Measurements from ENCODE around the gene EXOC2. TPM values are rescaled to one million over a fixed set of nuclear protein-coding genes. Genes with fewer than 3 reads are reported as not detected.

EXOC2 gene
- polyA plus RNA-seq, 4 donors: 4.5 to 14.1 (median 8.8) TPM

DNA sequence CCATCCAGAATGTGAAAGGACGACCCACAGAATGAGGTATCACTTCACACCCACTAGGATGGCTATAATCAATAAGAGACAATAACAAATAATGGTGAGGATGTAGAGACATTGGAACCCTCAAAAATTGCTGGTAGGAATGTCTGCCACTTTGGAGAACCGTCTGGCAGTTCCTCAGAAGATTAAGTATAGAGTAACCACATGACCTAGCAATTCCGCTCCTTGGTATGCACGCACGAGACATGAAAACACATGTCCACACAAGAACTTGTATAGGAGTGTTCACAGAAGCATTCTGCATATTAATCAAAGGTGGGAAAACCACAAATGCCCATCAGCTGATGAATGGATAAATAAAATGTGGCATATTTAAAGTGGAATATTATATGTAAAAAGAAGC, 200.8 kb downstream of the EXOC2 start:
- 95 to 97% (median 95%) methylated on average over 5 of the region's 5 CpGs for WGBS, 3 donors
- H3K27me3 ChIP-seq (ENCODE audit: control insufficient read depth in 3 of 3, insufficient read depth in 3 of 3, low read length in 3 of 3): no peaks in the 10 kb centered on the region
- DNase-seq (no peak), FAIRE-seq (no peak)
- H3K36me3 ChIP-seq (ENCODE audit: control insufficient read depth in 3 of 3, insufficient read depth in 2 of 3, low read depth in 1 of 3, low read length in 3 of 3): peaks cover 0 to 10% (median 4%) of the 10 kb centered on the region in 3 donors
- H3K27ac ChIP-seq (ENCODE audit: low read depth in 1 of 3, low read length in 2 of 3): no peak overlapping the region
- H3K4me1 ChIP-seq (ENCODE audit: control insufficient read depth in 3 of 3, insufficient read depth in 2 of 3, low read depth in 1 of 3, low read length in 2 of 3): no peaks in the 10 kb centered on the region
- H3K9me3 ChIP-seq (ENCODE audit: control insufficient read depth in 2 of 2, insufficient read depth in 1 of 2, low read depth in 1 of 2, low read length in 1 of 2): no peaks in the 10 kb centered on the region
- H3K4me3 ChIP-seq (ENCODE audit: low read depth in 1 of 3, low read length in 3 of 3): no peak overlapping the region

DNA sequence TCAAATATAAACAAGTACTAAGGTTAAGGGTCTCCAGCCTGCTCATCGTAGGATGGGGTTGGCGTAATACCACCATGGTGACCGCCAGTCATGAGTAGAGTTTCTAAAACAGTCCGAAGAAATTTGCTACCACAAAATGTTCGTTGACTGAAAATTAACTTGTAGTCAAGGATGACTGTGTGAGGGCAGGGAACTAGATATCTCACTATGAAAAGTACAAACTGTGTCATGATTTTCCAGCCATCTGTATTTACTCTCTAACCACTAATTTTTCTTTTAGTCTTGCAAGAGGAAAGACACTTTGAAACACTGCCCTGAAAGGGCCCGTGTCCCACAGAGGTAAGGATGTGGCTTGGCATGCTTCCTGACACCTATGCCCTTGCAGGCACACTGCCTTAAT, 201.7 kb downstream of the EXOC2 start:
- no peaks in the 10 kb centered on the region for H3K4me1 ChIP-seq (ENCODE audit: control insufficient read depth in 3 of 3, insufficient read depth in 2 of 3, low read depth in 1 of 3, low read length in 2 of 3)
- peaks cover 0 to 11% (median under 1%) of the 10 kb centered on the region in 3 donors for H3K36me3 ChIP-seq (ENCODE audit: control insufficient read depth in 3 of 3, insufficient read depth in 2 of 3, low read depth in 1 of 3, low read length in 3 of 3)
- WGBS, 3 donors: 66 to 86% (median 72%) methylated on average over 6 of the region's 6 CpGs
- FAIRE-seq (no peak), DNase-seq (peak in 1 of 2 donors; percentile 16)
- H3K27me3 ChIP-seq (ENCODE audit: control insufficient read depth in 3 of 3, insufficient read depth in 3 of 3, low read length in 3 of 3): no peaks in the 10 kb centered on the region
- no peak overlapping the region for H3K4me3 ChIP-seq (ENCODE audit: low read depth in 1 of 3, low read length in 3 of 3)
- H3K27ac ChIP-seq (ENCODE audit: low read depth in 1 of 3, low read length in 2 of 3): peak overlapping the region in 1 of 3 donors; percentile 37
- H3K9me3 ChIP-seq (ENCODE audit: control insufficient read depth in 2 of 2, insufficient read depth in 1 of 2, low read depth in 1 of 2, low read length in 1 of 2): no peaks in the 10 kb centered on the region

GRCh38 chr6:490251-491037, 202.5 kb downstream of the EXOC2 start:
- no peak for DNase-seq
- Histone ChIP-seq H3K36me3 (ENCODE audit: control insufficient read depth in 3 of 3, insufficient read depth in 2 of 3, low read depth in 1 of 3, low read length in 3 of 3) (peaks cover 0 to 15% (median 4%) of the 10 kb centered on the region in 3 donors), H3K4me3 (ENCODE audit: low read depth in 1 of 3, low read length in 3 of 3) (no peak overlapping the region), H3K4me1 (ENCODE audit: control insufficient read depth in 3 of 3, insufficient read depth in 2 of 3, low read depth in 1 of 3, low read length in 2 of 3) (no peaks in the 10 kb centered on the region), H3K9me3 (ENCODE audit: control insufficient read depth in 2 of 2, insufficient read depth in 1 of 2, low read depth in 1 of 2, low read length in 1 of 2) (no peaks in the 10 kb centered on the region), H3K27me3 (ENCODE audit: control insufficient read depth in 3 of 3, insufficient read depth in 3 of 3, low read length in 3 of 3) (no peaks in the 10 kb centered on the region), H3K27ac (ENCODE audit: low read depth in 1 of 3, low read length in 2 of 3) (peak overlapping the region in 1 of 3 donors; percentile 29)
- 64 to 82% (median 66%) methylated on average over 6 of the region's 6 CpGs for WGBS, 3 donors
- FAIRE-seq: no peak

GRCh38 chr6:489762-490161, 203.2 kb downstream of the EXOC2 start:
- WGBS, 3 donors: 87 to 95% (median 87%) methylated on average over 11 of the region's 11 CpGs
- Histone ChIP-seq H3K9me3 (ENCODE audit: control insufficient read depth in 2 of 2, insufficient read depth in 1 of 2, low read depth in 1 of 2, low read length in 1 of 2) (no peaks in the 10 kb centered on the region), H3K27me3 (ENCODE audit: control insufficient read depth in 3 of 3, insufficient read depth in 3 of 3, low read length in 3 of 3) (no peaks in the 10 kb centered on the region), H3K4me3 (ENCODE audit: low read depth in 1 of 3, low read length in 3 of 3) (no peak overlapping the region), H3K4me1 (ENCODE audit: control insufficient read depth in 3 of 3, insufficient read depth in 2 of 3, low read depth in 1 of 3, low read length in 2 of 3) (no peaks in the 10 kb centered on the region), H3K27ac (ENCODE audit: low read depth in 1 of 3, low read length in 2 of 3) (no peak overlapping the region), H3K36me3 (ENCODE audit: control insufficient read depth in 3 of 3, insufficient read depth in 2 of 3, low read depth in 1 of 3, low read length in 3 of 3) (peaks cover 0 to 15% (median 4%) of the 10 kb centered on the region in 3 donors)
- FAIRE-seq (no peak), DNase-seq (no peak)

- H3K27ac ChIP-seq (ENCODE audit: low read depth in 1 of 3, low read length in 2 of 3): no peak overlapping the region
- FAIRE-seq: no peak
These were observed 203.9 kb downstream of the EXOC2 start for GRCh38 chr6:489001-489400.

GRCh38 chr6:487956-488355, 205.0 kb downstream of the EXOC2 start:
- no peak overlapping the region for H3K27ac ChIP-seq (ENCODE audit: low read depth in 1 of 3, low read length in 2 of 3)
- no peaks in the 10 kb centered on the region for H3K27me3 ChIP-seq (ENCODE audit: control insufficient read depth in 3 of 3, insufficient read depth in 3 of 3, low read length in 3 of 3)
- DNase-seq: no peak
- no peak overlapping the region for H3K4me3 ChIP-seq (ENCODE audit: low read depth in 1 of 3, low read length in 3 of 3)
- FAIRE-seq: no peak
- no peaks in the 10 kb centered on the region for H3K4me1 ChIP-seq (ENCODE audit: control insufficient read depth in 3 of 3, insufficient read depth in 2 of 3, low read depth in 1 of 3, low read length in 2 of 3)
- H3K9me3 ChIP-seq (ENCODE audit: control insufficient read depth in 2 of 2, insufficient read depth in 1 of 2, low read depth in 1 of 2, low read length in 1 of 2): no peaks in the 10 kb centered on the region
- WGBS, 3 donors: 89 to 97% (median 90%) methylated on average over 13 of the region's 13 CpGs
- H3K36me3 ChIP-seq (ENCODE audit: control insufficient read depth in 3 of 3, insufficient read depth in 2 of 3, low read depth in 1 of 3, low read length in 3 of 3): peaks cover 0 to 14% (median 4%) of the 10 kb centered on the region in 3 donors

More at GRCh38 chr6:489001-489400, 203.9 kb downstream of the EXOC2 start:
- Histone ChIP-seq H3K27me3 (ENCODE audit: control insufficient read depth in 3 of 3, insufficient read depth in 3 of 3, low read length in 3 of 3) (no peaks in the 10 kb centered on the region), H3K4me1 (ENCODE audit: control insufficient read depth in 3 of 3, insufficient read depth in 2 of 3, low read depth in 1 of 3, low read length in 2 of 3) (no peaks in the 10 kb centered on the region), H3K9me3 (ENCODE audit: control insufficient read depth in 2 of 2, insufficient read depth in 1 of 2, low read depth in 1 of 2, low read length in 1 of 2) (no peaks in the 10 kb centered on the region), H3K36me3 (ENCODE audit: control insufficient read depth in 3 of 3, insufficient read depth in 2 of 3, low read depth in 1 of 3, low read length in 3 of 3) (peaks cover 0 to 14% (median 4%) of the 10 kb centered on the region in 3 donors), H3K4me3 (ENCODE audit: low read depth in 1 of 3, low read length in 3 of 3) (no peak overlapping the region)
- 61 to 87% (median 77%) methylated on average over 4 of the region's 4 CpGs for WGBS, 3 donors
- DNase-seq: no peak

DNA sequence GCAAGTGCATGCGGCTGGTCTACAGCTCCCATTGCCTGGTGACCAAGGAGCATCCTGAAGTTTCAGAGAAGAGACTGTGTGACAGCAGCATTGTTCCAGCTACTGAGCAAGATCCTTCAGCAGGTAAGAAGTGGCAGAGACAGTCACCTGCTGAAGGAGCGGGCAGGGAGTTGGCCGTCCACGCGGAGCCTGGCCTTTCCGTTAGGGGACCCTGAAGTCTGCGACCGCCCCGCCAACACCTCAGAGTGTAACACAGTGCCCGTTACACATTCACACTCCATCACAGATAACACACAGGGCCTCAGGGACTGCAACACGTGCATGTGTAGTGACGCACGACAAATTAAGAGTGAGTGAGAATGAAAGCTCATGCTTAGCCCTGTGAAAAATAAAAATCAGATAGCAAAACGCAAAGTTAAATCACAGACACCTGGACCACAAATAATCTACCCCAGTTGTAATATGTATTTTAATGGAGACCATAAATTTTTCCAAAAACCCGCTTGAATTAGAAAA, 207.2 kb downstream of the EXOC2 start:
- Histone ChIP-seq H3K36me3 (ENCODE audit: control insufficient read depth in 3 of 3, insufficient read depth in 2 of 3, low read depth in 1 of 3, low read length in 3 of 3) (peaks cover 0 to 14% (median 4%) of the 10 kb centered on the region in 3 donors), H3K27ac (ENCODE audit: low read depth in 1 of 3, low read length in 2 of 3) (no peak overlapping the region), H3K4me3 (ENCODE audit: low read depth in 1 of 3, low read length in 3 of 3) (no peak overlapping the region), H3K4me1 (ENCODE audit: control insufficient read depth in 3 of 3, insufficient read depth in 2 of 3, low read depth in 1 of 3, low read length in 2 of 3) (no peaks in the 10 kb centered on the region), H3K27me3 (ENCODE audit: control insufficient read depth in 3 of 3, insufficient read depth in 3 of 3, low read length in 3 of 3) (no peaks in the 10 kb centered on the region), H3K9me3 (ENCODE audit: control insufficient read depth in 2 of 2, insufficient read depth in 1 of 2, low read depth in 1 of 2, low read length in 1 of 2) (no peaks in the 10 kb centered on the region)
- 92 to 99% (median 93%) methylated on average over 15 of the region's 15 CpGs for WGBS, 3 donors
- DNase-seq: no peak
- no peak for FAIRE-seq

DNA sequence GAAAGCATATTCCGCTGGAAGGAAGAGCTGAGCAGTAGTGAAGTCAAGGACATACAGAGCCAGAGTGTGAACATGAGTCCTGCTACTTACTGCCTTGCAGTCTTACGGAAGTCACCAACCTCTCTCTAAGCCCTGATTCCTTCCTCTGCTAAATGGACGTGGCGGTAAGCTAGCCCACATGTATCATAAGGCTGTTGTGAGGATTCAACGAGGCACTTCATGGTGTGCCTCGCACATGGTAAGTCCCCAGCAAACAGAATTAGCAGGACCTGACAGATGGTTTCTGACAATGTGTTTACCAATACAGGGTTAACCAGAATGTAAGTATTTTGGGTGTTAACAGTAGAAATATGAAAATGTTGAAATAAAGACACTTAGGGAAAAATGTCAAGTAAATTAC, 208.2 kb downstream of the EXOC2 start:
- FAIRE-seq (no peak), DNase-seq (no peak)
- Histone ChIP-seq H3K4me1 (ENCODE audit: control insufficient read depth in 3 of 3, insufficient read depth in 2 of 3, low read depth in 1 of 3, low read length in 2 of 3) (no peaks in the 10 kb centered on the region), H3K36me3 (ENCODE audit: control insufficient read depth in 3 of 3, insufficient read depth in 2 of 3, low read depth in 1 of 3, low read length in 3 of 3) (peaks cover 0 to 14% (median 4%) of the 10 kb centered on the region in 3 donors), H3K9me3 (ENCODE audit: control insufficient read depth in 2 of 2, insufficient read depth in 1 of 2, low read depth in 1 of 2, low read length in 1 of 2) (no peaks in the 10 kb centered on the region), H3K27me3 (ENCODE audit: control insufficient read depth in 3 of 3, insufficient read depth in 3 of 3, low read length in 3 of 3) (no peaks in the 10 kb centered on the region), H3K4me3 (ENCODE audit: low read depth in 1 of 3, low read length in 3 of 3) (no peak overlapping the region), H3K27ac (ENCODE audit: low read depth in 1 of 3, low read length in 2 of 3) (no peak overlapping the region)
- WGBS, 3 donors: 90 to 93% (median 92%) methylated on average over 6 of the region's 6 CpGs

All from small intestine (tissue), 7 donors.